ENCODE results near the gene CELF5.

CELF5 gene

DNA sequence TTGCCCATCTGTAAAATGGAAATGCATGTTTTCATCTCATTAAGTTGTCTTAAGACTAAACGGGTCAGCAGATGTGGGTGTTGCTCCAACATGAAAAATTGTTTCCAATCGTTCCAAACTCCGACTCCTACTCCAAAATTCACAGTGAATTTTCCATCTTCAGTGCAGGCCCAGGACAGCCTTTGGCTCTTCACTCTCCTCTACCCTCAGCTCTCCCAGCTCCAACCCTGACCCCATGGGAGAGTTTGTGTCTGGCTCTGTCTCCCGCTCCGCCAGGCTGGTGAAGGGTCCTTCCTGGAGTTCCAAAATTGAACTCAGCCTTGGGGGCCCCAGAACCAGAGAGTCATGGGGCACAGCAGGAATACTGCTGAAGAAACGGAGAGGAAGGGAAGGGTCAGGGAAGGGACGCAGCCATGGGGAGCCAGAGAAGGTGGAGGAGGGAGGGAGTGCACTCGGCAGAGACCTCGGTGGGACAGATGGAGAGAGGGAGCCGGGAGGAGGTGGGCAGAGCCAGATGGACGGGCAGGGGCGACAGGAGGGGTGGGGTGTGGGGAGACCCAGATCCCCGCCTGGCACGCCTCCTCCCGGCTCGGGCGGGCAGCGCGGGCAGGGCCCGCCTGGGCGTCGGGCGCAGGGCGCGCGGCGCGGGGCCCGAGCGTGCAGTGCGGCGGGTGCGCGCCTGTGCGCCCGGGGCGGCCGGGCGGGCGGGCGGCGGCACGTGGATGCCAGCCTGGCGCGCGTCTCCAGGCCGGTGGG is 45.6 kb downstream of the CELF5 start:
- no peak for DNase-seq (ENCODE audit: low read depth)
- H3K4me3 ChIP-seq (ENCODE audit: low read length), result no peak overlapping the region
- TF ChIP-seq, protein P1, sequence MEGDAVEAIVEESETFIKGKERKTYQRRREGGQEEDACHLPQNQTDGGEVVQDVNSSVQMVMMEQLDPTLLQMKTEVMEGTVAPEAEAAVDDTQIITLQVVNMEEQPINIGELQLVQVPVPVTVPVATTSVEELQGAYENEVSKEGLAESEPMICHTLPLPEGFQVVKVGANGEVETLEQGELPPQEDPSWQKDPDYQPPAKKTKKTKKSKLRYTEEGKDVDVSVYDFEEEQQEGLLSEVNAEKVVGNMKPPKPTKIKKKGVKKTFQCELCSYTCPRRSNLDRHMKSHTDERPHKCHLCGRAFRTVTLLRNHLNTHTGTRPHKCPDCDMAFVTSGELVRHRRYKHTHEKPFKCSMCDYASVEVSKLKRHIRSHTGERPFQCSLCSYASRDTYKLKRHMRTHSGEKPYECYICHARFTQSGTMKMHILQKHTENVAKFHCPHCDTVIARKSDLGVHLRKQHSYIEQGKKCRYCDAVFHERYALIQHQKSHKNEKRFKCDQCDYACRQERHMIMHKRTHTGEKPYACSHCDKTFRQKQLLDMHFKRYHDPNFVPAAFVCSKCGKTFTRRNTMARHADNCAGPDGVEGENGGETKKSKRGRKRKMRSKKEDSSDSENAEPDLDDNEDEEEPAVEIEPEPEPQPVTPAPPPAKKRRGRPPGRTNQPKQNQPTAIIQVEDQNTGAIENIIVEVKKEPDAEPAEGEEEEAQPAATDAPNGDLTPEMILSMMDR (conservative IDR thresholded peaks at IDR 0.05; ENCODE audit: low read depth, low read length), result no peak

DNA sequence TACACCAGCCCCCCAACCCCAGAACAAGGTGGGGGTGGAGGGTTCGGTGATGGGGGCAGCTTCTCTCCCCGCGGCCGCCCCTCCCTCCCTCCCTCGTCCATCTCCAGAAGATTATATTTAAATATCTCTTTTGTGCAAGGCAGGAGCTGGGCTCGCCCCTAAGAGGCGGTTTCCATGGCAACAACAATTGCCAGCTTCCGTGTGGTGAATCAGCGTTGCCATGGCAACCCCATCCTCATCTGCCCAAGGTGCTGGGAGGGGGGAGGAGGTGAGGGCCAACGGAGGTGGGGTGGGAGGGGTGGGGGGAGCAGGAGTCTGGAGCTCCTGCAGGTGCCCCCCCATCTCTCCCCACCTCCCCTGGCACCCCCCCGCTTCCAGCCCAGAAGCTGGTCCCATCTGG is 46.4 kb downstream of the CELF5 start:
- no peak for DNase-seq (ENCODE audit: low read depth)
- H3K4me3 ChIP-seq (ENCODE audit: low read length), result no peak overlapping the region
- TF ChIP-seq, protein P1 (conservative IDR thresholded peaks at IDR 0.05; ENCODE audit: low read depth, low read length), result no peak

DNA sequence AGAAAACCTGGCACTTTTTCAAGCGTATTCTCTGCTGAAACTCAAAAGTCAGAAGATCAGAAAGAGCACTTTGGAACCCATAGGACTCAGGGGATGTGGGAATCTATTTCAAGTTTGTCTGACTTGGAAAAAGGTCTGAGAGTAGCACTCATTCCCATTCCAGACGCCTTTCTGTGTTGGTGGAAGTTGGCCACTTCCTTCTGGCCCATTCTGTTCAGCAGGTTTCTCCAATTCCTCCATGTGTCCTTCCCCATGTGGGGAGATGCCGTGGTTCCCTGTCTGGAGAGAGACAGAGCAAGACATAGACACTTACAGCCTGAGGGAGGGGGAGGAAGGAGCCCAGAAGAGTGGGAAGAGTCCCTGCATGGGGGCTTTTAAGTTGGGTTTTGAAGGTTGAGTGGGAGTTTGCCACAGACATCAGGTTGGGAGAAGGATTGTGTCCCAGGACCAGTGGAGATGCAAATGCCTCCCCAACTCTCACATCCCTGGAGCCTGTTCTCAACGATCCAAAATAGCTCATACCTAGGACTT is 48.0 kb downstream of the CELF5 start:
- TF ChIP-seq, protein P1 (conservative IDR thresholded peaks at IDR 0.05; ENCODE audit: low read depth, low read length), result no peak
- H3K4me3 ChIP-seq (ENCODE audit: low read length), result no peak overlapping the region
- no peak for DNase-seq (ENCODE audit: low read depth)

DNA sequence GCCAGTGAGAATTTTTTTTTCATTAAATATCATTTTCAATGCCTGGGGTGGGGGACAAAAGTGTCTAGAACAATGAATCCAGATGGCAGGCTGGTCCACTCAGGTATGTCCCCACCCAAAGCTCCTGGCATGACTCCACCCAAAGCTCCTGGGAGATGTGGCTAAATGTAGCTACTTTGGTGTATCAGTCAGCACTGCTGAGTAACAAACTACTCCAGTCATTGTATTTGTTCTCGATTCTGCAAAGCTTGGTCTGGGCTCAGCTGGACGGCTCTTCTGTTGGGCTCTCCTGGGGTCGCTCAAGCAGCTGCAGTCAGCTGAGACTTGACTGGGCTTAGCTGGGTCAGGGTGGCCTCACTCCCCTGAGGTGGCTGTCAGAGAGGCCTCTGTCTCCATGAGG is 48.5 kb downstream of the CELF5 start:
- no peak for DNase-seq (ENCODE audit: low read depth)
- TF ChIP-seq, protein P1 (conservative IDR thresholded peaks at IDR 0.05; ENCODE audit: low read depth, low read length), result no peak
- H3K4me3 ChIP-seq (ENCODE audit: low read length), result no peak overlapping the region

DNA sequence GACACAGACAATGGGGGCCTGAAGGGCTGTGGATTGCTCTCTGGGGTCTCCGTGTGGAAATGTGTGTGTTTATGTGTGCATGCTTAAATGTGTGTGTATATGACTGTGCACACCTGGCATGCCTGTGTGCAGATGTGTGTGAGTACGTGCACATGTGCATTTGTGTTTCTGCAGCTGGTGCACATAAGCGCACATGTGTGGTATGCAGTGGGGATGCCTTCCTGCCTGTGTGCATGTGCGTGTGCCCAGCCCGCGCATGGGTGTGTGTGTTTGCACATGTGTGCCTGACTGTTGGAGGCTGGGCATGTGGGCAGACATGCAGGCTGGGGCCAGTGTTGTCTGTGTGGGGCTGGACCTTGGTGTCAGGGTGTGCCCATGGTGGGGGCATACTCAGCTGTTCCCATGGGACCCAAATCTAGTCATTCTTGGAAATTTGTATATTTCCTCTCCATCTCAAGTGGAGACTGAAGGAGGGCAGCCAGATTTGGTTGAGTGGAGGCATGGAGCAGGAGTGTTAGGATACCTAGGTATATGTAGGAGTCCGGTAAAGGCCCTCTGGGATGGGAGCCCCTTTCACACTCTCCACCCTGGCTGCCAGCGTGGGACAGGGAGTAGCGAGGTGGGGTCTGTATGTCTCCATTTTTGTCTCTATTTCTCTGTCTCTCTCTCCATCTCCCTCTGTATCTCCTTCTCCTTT is 49.9 kb downstream of the CELF5 start:
- TF ChIP-seq, protein P1 (conservative IDR thresholded peaks at IDR 0.05; ENCODE audit: low read depth, low read length), result no peak
- no peak overlapping the region for H3K4me3 ChIP-seq (ENCODE audit: low read length)
- DNase-seq (ENCODE audit: low read depth), result no peak

DNA sequence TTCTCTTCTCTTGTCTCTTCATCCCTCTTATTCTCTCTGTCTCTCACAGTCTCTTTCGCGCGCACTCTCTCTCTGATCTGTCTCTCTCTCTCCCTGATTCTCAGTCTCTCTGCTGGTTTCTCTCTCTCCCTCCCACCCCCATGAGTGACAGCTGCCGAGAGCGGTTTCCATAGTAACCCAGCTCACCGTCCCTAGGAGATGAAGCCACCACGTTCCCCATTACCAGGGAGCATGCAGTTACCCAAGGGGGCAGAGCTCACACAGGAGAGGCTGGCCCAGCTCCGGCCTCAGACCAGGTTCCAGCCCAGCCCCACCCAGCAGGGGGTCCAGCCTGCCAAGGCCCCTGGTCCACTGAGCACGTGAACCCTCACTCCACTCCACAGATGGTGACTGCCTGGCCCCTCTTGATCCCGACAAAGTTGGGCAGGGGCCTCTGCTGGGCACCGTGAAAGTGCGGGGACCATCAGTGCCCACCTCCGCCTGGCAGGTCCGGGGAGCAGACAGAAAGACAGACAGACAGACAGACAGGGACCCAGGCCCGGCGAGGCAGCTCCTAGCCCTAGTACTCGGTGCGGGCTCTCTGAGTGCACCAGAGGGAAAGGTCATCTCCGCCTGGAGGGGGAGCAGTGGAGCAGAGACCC is 50.6 kb downstream of the CELF5 start:
- H3K4me3 ChIP-seq (ENCODE audit: low read length), result peak overlapping the region; percentile 35
- DNase-seq (ENCODE audit: low read depth), result no peak
- TF ChIP-seq, protein P1 (conservative IDR thresholded peaks at IDR 0.05; ENCODE audit: low read depth, low read length), result peak; percentile 66

All from retinal pigment epithelial cell (primary cell).